ENCODE results near the gene NOP56. TPM values are rescaled to one million over a fixed set of nuclear protein-coding genes. Genes with fewer than 3 reads are reported as not detected.

Gene NOP56
- total and polyA plus RNA-seq, 2 donors (not counting 3 experiments of a cell fraction or from before 2014, with no cell fraction given): 151 to 329 TPM

DNA sequence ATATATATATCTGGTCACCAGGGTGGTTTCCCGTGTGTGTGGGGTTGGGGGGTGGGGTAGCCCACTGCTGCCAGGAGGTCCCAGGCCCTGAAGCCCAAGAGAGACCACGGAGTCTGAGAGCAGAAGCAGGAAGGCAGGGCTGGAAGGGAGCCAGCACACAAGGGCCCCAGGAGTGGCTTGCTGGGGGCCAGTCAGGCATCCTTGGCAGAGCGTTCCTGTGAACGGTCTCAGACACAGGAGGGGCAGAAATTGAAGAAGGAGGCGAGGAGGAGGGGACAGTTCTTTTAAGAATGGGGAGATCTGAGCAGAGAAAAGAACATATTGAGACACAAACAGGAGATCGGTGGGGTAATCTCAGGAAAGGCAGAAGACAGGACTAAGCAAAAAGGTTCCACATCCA is 38.3 kb downstream of the NOP56 start:
- no peaks in the 10 kb centered on the region for H3K9me1 ChIP-seq (replicated peaks; ENCODE audit: control insufficient read depth, extremely low read depth, insufficient read depth, low read length)
- no peak overlapping the region for H2AFZ ChIP-seq (ENCODE audit: low read depth, low read length)
- no peak overlapping the region for H3K27ac ChIP-seq (ENCODE audit: insufficient read depth, low read depth, low read length)
- no peaks in the 10 kb centered on the region for H3K9me3 ChIP-seq (replicated peaks; ENCODE audit: control insufficient read depth, insufficient read depth, low read length)
- no peaks in the 10 kb centered on the region for H3K36me3 ChIP-seq (ENCODE audit: control insufficient read depth in 2 of 2, extremely low read depth in 1 of 2, insufficient read depth in 2 of 2, low read length in 2 of 2)
- POLR2A ChIA-PET: no interaction called here
- no peaks in the 10 kb centered on the region for H3K79me2 ChIP-seq (ENCODE audit: control insufficient read depth, insufficient read depth, low read length)
- intact Hi-C loops (cut with micrococcal nuclease): no loop called here
- TF ChIP-seq POLR2A (IDR thresholded peaks at IDR 0.05; ENCODE audit: low read depth, low read length): no peak
- TF ChIP-seq, protein P1, sequence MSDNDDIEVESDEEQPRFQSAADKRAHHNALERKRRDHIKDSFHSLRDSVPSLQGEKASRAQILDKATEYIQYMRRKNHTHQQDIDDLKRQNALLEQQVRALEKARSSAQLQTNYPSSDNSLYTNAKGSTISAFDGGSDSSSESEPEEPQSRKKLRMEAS (IDR thresholded peaks at IDR 0.05; ENCODE audit: insufficient read depth, insufficient read length): no peak
- TF ChIP-seq FOS (IDR thresholded peaks at IDR 0.05; ENCODE audit: borderline replicate concordance, insufficient read depth, low read length): no peak
- TF ChIP-seq POLR2AphosphoS5 (IDR thresholded peaks at IDR 0.05; ENCODE audit: insufficient read depth, low read depth, low read length): no peak
- TF ChIP-seq, protein P2, sequence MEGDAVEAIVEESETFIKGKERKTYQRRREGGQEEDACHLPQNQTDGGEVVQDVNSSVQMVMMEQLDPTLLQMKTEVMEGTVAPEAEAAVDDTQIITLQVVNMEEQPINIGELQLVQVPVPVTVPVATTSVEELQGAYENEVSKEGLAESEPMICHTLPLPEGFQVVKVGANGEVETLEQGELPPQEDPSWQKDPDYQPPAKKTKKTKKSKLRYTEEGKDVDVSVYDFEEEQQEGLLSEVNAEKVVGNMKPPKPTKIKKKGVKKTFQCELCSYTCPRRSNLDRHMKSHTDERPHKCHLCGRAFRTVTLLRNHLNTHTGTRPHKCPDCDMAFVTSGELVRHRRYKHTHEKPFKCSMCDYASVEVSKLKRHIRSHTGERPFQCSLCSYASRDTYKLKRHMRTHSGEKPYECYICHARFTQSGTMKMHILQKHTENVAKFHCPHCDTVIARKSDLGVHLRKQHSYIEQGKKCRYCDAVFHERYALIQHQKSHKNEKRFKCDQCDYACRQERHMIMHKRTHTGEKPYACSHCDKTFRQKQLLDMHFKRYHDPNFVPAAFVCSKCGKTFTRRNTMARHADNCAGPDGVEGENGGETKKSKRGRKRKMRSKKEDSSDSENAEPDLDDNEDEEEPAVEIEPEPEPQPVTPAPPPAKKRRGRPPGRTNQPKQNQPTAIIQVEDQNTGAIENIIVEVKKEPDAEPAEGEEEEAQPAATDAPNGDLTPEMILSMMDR (IDR thresholded peaks at IDR 0.05; ENCODE audit: extremely low read depth in 1 of 2, insufficient read depth in 1 of 2, low read depth in 1 of 2, low read length in 2 of 2): no peak
- TF ChIP-seq JUN (IDR thresholded peaks at IDR 0.05; ENCODE audit: borderline replicate concordance, insufficient read depth, insufficient read length, low read depth): no peak
- TF ChIP-seq EZH2 (IDR thresholded peaks at IDR 0.05; ENCODE audit: borderline replicate concordance, low read depth, low read length, severe bottlenecking): no peak
- TF ChIP-seq GATA2 (IDR thresholded peaks at IDR 0.05; ENCODE audit: insufficient read depth, insufficient read length, low read depth, low read length): no peak
- TF ChIP-seq MYC (IDR thresholded peaks at IDR 0.05; ENCODE audit: low read depth, low read length): no peak
- no peak for DNase-seq (ENCODE audit: low read depth, low spot score)
- no peak overlapping the region for H3K9ac ChIP-seq (replicated peaks; ENCODE audit: extremely low read depth, insufficient read depth, low read length)
- peaks cover 2% of the 10 kb centered on the region for H4K20me1 ChIP-seq (replicated peaks; ENCODE audit: control insufficient read depth, extremely low read depth, insufficient read depth, low read length)
- H3K4me2 ChIP-seq (ENCODE audit: insufficient read depth, low read length): no peak overlapping the region
- H3K4me1 ChIP-seq (ENCODE audit: control insufficient read depth, extremely low read depth, insufficient read depth, low read length): peaks cover 4% of the 10 kb centered on the region
- no peak for FAIRE-seq
- H3K27me3 ChIP-seq (ENCODE audit: control insufficient read depth in 2 of 2, insufficient read depth in 2 of 2, low read length in 2 of 2): peaks cover 33 to 58% of the 10 kb centered on the region in 2 experiments
- no TSS peak for BruUV-seq (replicated peaks)
- no peak overlapping the region for H3K4me3 ChIP-seq (replicated peaks in 1 of 3; ENCODE audit: insufficient read depth in 1 of 3, low read depth in 1 of 3, low read length in 3 of 3)
- CTCF ChIA-PET: interaction anchor here (2.4 to 2.7 kb wide), 2 partner anchors 50 to 53 kb away, joined by 17 to 23 read pairs; no protein-coding TSS in a partner anchor
- dilution Hi-C loops (cut with MboI; ENCODE audit: extremely low pct_ligation_motif_present, low sequenced_read_pairs): no loop called here

Data from endothelial cell of umbilical vein (primary cell).